GM18870 (cell line): ENCODE results near the gene AGAP1.

Source experiments
- ATAC-seq: cut with Tn5 transposase; IDR thresholded peaks from one replicate; pipeline ENCODE4 v1.9.1; 2021; ENCODE audit warnings: moderate library complexity; ENCODE audit not compliant: unreplicated experiment

AGAP1 gene

DNA sequence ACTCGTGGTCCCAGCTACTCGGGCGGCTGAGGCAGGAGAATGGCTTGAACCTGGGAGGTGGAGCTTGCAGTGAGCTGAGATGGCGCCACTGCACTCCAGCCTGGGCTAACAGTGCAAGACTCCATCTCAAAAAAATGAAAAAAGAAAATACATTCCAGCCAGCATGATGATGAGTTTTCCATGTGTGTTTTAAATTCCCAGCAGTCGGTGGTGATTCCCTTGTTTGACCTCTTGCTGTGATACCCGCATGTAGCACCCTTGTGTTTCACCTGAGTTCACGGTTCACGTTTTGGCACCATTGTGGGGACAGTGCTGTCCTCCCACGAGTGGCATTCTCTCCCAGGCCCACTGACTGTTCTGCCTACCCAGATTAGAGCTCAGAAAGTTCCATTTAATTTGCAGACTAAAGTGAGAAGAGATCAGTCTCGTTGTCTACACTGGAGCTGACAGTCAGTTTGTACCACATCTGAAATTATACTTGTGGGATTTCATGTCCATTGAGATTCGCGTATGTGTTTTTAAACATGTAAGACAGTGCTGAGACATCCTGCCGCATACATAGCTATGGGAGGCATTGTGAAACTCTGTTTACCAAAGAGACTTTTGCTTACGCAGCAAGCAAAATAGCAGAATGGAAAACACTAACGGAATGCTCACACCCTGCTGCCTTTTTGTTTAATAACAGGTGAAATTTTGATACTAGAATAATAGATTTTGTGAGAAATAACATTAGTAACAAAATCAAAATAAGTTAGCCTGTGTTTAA, 517.3 kb downstream of the AGAP1 start:
- ATAC-seq: no peak

- ATAC-seq: no peak
Observed at GRCh38 chr2:236012155-236012554, 518.3 kb downstream of the AGAP1 start.

DNA sequence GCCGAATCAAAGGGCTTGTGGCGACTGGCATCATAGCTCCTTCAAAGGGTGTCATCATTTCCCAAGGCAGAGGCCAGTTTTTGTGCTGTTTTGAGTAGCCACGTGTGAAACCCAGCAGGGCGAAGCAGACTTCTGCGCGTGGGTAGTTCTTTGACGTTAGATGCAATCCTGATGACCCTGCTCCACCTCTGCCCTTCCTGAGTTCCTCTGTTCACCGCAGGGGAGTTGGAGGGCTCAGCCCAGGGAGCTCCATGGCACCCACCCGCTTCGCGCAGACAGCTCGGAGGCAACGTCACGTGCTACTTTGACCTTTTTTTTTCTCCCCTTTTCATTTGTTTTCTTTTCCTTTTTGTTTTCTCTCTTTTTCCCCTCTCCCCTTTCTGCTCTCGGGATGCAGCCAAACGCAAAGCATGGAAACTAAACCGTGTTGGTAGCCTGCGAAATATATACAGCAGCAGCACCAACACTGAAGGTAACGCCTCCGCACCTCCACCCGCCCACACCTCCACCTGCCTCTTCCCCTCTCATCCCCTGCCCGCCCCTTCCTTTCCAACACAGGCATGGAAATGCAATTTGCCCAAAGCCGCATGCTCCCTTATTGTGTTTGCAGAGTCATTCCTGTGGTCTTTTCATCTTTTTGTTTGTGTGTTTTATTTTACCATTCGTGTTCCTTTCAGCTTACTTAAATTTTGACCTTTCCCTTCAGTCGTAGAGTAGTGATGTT, 520.7 kb downstream of the AGAP1 start:
- no peak for ATAC-seq

DNA sequence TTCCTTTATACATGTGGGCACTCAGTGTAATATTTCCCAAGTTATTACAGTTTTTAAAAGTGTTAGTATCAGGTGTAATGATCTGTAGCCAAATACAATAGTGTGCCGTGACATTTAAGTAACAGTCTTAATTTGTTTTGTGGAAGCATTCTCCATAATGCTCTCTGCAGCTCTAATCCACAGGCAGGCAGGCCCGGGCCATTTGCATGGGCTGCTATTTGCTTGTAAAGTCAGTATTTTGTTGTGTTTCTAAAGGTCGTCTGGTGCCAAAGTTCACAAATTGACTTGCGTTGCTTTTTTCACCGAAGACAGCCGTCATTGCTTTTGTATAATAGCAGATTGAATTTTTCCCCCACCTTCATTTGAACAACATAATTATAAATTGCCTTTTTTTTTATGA, 521.3 kb downstream of the AGAP1 start:
- no peak for ATAC-seq

- ATAC-seq: no peak
Observed at GRCh38 chr2:236016496-236016895, 522.7 kb downstream of the AGAP1 start.

DNA sequence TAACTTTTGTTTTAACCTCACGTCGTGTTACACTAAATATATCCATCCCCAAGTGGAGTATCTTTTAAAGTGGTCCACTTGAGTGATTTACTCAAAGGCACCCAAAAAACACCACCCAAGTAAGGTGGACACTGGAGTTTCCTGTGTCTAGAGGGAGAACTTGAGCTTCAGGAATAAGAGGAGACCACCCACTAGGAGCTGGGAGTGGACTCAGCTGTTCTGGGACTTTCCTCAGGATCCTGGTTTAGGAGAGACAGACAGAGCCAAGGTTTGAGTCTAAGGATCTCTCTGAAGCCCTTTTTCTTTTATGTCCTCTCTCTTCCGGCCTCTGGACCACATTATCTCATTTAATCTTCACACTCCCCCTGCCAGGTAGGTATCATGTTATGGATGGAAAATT, 523.6 kb downstream of the AGAP1 start:
- ATAC-seq: no peak

DNA sequence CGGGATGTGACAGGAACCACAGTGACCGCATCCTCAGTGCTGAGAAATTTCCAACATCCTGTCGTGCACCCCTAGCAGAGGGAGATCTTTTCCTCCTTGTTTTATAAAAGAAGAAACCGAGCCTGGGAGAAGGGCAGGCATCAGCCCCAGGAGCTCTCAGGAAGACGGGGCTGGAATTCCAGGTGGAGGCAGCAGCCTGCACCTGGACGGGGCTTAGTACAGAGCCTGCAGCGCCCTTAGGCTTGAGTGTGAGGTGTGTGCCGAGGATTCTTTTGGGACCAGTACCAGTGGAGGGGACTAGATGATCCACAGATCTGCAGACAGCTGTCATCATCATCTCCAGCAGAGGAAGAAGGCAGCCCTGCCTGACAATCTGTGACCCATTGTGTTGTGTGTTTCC, 525.6 kb downstream of the AGAP1 start:
- no peak for ATAC-seq

GRCh38 chr2:236021499-236022057, 527.7 kb downstream of the AGAP1 start:
- ATAC-seq: no peak

DNA sequence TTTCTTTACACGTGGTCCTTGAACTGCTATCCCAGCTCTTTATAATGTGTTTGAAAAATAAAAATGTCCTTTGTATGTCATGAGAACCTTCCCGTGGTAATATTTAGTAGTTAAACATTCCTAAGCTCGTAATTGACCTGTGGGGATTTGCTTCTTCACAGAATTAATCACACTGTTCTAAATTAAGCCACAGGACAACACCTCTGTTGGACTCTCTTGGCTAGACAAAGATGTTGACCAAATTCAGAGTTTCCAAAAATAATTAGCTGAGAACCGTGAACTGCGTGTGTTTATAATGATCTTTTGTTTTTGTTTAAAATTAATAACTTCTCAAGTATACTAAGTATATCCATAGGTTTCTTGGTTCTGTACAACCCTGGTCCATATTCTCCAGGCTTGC, 528.3 kb downstream of the AGAP1 start:
- no peak for ATAC-seq

DNA sequence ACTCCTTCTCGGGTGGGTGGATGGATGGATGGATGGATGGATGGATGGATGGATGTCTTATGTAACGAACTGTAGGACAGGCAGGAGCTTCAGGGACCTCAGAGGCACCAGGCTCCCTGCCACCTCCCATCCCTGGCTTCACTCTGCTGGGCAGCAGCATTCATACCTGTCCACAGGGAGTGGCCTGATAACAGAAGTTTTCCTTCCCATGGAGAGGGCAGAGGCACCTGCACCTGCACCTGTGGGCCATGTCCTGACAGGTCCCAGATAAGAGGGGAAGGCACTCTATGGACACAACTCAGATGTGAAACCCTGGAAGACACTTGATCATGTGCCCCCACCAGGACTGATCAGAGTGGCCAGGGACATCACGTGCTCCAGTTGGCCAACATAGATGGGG, 532.0 kb downstream of the AGAP1 start:
- no peak for ATAC-seq

DNA sequence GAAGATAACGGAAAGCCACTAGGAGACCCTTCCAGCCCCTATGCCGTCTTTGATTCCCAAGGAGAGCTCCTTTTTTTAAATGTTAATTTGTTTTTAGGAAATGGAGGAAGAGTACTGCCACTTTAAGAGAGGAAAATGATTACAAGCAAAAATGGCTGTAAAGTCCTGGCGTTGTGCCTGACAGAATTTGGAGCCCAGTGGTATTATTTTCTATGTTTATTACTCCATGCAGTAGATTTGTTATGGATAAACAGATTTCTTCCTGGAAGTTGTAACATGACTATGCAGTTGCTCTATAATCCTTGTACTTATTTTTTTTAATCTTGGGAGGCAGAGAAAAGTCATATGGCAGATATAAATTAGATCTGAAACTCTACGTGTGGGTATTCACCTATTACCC, 533.0 kb downstream of the AGAP1 start:
- ATAC-seq: no peak

DNA sequence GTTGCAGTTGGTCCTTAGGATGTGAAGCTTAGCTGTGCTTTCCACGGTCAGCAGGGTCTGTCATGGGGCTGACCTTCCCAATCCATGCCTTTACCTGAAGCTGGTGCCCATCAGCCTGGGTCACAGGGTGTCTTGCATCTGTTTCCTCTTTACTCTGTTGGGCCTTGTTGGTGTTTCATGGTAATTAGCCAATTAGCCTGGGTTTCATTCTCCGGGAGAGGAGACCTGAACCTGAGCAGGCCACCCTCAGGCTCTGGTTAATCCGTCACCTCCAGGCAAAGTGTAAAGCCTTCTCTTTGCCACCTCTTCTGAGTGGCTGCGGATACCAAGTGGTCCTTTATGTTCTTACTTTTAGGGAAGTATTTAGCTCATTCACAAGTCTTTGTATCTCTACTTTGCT, 534.2 kb downstream of the AGAP1 start:
- no peak for ATAC-seq

GRCh38 chr2:236033462-236033861, 539.6 kb downstream of the AGAP1 start:
- no peak for ATAC-seq

DNA sequence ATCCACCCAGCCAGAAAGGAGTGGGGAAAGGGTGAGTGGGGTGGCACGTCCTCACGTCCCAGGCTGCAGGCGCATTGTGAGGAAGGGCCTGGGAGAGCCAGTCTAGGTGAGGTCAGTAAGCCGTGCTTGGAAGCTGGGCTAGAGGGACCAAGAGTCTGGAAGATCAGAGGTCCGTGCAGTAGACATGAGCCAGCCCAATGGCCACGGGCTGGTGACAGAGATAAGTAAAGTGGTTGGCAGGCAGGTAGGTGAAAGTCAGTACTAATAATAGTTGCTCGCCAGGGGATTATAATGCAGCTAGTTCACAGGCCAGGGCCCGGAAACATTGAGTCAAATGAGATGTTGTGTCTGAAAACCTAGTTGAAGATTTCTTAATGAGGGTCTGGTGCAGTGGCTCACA, 541.1 kb downstream of the AGAP1 start:
- no peak for ATAC-seq

DNA sequence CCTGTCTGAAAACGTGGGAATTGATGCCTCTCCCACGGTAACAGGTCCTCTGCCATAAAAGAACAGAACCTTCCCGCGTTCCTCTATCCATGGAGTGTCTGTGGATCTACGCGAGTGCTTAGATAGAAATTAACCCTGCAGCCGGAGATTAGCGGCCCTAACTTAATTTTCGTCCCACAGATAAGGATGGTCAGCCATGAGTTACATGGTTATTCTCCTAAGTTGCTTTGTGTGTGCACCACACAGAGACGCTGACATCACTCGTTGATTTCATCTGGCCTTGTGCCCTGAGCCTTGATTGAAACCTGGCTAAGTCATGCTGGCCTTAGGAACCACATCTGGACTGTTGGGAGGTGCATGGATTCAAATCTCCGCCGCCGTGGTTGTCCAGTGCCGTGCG, 542.2 kb downstream of the AGAP1 start:
- no peak for ATAC-seq

DNA sequence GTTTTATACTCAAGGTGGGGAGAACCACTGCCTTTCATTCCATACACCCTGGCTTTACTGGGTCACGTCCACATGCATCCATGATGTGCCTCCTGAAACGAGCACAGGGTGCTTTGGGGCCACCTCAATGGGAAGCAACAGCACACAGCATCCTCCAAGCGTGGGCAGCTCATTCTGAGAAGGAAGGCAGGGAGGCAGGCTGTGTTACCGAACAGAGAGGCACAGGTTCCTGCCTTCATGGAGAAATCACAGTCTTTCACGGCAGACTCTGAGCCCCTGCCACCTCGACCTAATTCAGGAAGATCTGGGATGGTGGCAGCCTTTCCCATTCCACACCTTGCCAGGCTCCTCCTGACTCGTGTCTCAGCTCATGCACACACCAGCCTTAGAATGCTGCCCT, 544.3 kb downstream of the AGAP1 start:
- ATAC-seq: no peak

- ATAC-seq: no peak
Observed at GRCh38 chr2:236040600-236041328, 546.9 kb downstream of the AGAP1 start.

DNA sequence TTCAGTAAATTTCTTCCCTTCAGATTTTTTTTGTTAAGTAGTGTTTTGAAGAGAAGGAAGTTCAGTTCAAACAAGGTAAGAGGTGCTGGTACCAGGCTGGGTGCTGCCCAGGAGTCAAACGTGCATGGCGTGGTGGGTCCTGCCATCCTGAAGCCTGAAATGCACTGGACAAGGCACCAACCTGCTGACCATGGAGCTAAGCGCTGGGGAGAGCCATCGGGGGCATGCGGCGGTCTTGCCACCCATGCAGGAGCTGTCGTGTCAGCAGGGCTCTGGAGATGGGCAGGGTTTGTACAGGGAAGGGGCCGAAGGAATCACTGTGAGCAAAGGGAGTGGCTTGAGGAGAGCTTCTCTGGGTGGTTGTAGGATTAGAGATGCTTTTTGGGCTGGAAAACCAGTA, 547.8 kb downstream of the AGAP1 start:
- no peak for ATAC-seq

GRCh38 chr2:236042087-236042486, 548.2 kb downstream of the AGAP1 start:
- ATAC-seq: no peak

DNA sequence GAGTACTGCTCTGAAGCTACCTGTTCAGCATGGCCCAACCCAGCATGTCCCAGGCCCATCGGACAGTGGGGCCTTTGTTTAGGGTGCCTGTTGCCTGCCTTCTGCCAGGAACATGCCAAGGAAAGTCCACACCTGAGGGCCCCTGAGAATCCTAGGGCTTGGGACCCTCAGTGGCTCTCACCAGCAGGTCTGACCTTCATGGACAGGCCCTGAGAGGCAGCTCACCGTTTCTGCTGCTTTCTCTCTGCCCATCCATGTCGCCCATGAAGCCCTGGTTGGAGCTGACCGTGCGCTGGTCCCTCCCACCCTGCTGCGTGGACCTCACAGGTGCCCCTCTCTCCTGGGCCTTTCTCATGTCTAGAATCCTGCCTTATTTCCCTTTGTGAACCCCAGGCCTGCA, 550.3 kb downstream of the AGAP1 start:
- no peak for ATAC-seq
